Right ventricle myocardium inferior (tissue), 1 donor: ENCODE measurements around the gene ENDOV. TPM values are rescaled to one million over a fixed set of nuclear protein-coding genes. Genes with fewer than 3 reads are reported as not detected.
A peak's percentile ranks its signal among the peaks of the same experiment; 100 is the strongest.

Source experiments
- ATAC-seq: fragments of 200-7000 bp; cut with Tn5 transposase; one replicate; pipeline ENCODE4 v1.9.1; 2020; ENCODE audit warnings: mild to moderate bottlenecking, moderate library complexity
- DNase-seq: peaks from one replicate; pipeline ENCODE4 v3.0.0; 2021; ENCODE audit errors: missing footprints
- intact Hi-C: fragments of 100-400 bp; cut with DNase I; formaldehyde crosslinking; loops from one replicate; pipeline ENCODE4 v1.11.0; 2022
- microRNA-seq: library from miRNA; unstranded; fragments of <30 nt; microRNA quantifications from one replicate; pipeline ENCODE4 v1.2.0, GENCODE V29; 2020
- total RNA-seq: library from RNA; stranded (reverse); fragmentation: NEBNext Ultra II Directional; extraction: Animal tissue kit (Norgen Biotek cat#: 25700); gene quantifications from one replicate; pipeline ENCODE4 v1.2.1, GENCODE V29; 2021
- donor health status: DM: no; HTN: yes; CAD: no; lungs with severe emphysema.

ENDOV gene
- total RNA-seq, 1 donor from 2014 or later, result 10.7 TPM

GRCh38 chr17:80487511-80487910 lies 72.5 kb downstream of the ENDOV start:
- intact Hi-C loops, result no loop called here
- peak; percentile 17 for DNase-seq
- ATAC-seq, result no peak

Small RNA genes within 50 kb of the gene (microRNA-seq; reads per million reads assigned to microRNA genes)
- gene MIR4730, result not detected

Other genes with a start within 250 kb of the ENDOV start
- not detected for gene CARD14, start 245.1 kb upstream of the ENDOV start, total RNA-seq
- 12.4 TPM for gene SGSH, start 194.8 kb upstream of the ENDOV start, total RNA-seq
- gene SLC26A11, start 194.7 kb upstream of the ENDOV start, total RNA-seq, result 3.9 TPM
- gene RNF213, start 154.3 kb upstream of the ENDOV start, total RNA-seq, result 28.6 TPM
- gene NPTX1, start 61.4 kb downstream of the ENDOV start, total RNA-seq, result not detected
- 18.8 TPM for gene RPTOR, start 129.7 kb downstream of the ENDOV start, total RNA-seq